HG02938 (cell line): Measurements from ENCODE around the gene PRDM16.

ENCODE experiments used
- ATAC-seq: cut with Tn5 transposase; IDR thresholded peaks from one replicate; pipeline ENCODE4 v1.9.1; 2021; ENCODE audit warnings: mild to moderate bottlenecking, moderate library complexity; ENCODE audit not compliant: unreplicated experiment

PRDM16 gene

DNA sequence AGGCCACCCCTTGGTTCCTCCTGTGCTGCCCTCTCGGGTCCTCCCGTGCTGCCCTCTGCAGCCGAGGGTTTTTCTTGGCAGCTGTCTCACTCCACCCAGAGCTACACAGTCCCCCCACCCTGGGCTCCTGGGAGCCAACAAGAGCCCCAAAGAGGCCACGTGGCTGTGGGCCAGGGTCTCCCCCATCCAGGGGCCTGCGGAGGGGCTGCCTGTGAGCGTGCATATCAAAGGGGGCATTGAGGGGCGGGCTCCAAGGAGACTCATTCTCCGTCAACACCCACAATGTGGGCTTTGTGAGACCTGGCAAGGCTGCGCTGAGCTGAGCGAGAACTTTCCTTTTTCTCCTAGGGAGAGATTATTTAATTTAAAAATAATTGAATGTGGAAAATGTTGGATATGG is 276.8 kb downstream of the PRDM16 start:
- no peak for ATAC-seq

DNA sequence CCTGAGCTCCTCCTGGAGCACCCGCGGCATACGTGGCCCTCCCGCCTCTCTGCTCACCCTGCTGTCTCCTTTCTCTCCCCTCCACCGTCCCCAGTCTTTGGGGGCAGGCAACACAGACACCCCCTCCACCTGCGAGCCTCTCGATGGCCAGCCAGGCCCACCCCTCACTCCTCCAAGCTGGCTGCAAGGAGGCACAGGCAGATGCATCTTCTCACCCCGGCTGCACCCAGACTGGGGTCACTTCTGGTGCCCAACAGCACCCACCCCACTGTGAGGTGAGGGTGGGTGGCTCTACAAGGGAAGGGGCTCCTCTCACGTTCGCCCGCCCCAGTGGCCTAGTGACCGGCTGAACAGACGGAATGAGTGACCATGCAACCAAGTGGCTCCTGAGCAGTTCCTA is 277.5 kb downstream of the PRDM16 start:
- no peak for ATAC-seq

DNA sequence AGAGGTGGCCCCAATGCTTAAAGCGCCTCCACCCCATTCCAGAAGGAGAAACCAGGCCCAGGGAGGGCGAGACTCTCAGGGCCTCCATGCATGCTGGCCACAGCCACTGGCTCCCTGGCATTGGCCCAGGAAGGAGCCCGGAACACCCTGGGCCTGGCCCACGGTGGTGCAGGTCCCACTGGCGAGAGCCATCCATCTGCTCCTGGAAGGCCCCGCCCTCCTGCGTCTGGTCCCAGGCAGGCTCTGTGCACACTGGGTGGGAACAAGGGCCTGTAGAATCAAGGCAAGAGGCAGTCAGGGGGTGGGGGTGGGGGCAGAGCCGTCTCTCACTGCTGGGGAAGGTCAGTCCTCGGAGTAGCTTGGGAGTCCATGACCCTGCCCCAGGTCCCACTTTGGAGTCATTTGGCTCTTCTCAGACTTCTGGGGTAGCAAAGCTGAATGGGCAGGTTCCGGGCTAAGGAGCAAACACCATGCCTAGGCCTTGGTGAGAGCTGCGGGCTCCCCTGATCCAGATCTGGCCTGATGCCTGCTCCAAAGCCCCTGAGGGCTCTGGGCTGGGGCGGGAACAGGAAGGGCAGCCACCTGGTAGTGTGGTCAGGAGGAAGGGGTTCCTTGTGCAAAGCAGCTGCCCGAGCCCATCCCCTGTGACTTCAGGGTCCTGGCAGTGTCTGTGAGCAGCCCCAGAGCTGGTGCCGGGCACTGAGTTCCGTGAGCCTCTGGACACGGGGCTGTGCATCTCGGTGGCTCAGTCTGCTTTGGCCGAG is 278.4 kb downstream of the PRDM16 start:
- ATAC-seq, result no peak

DNA sequence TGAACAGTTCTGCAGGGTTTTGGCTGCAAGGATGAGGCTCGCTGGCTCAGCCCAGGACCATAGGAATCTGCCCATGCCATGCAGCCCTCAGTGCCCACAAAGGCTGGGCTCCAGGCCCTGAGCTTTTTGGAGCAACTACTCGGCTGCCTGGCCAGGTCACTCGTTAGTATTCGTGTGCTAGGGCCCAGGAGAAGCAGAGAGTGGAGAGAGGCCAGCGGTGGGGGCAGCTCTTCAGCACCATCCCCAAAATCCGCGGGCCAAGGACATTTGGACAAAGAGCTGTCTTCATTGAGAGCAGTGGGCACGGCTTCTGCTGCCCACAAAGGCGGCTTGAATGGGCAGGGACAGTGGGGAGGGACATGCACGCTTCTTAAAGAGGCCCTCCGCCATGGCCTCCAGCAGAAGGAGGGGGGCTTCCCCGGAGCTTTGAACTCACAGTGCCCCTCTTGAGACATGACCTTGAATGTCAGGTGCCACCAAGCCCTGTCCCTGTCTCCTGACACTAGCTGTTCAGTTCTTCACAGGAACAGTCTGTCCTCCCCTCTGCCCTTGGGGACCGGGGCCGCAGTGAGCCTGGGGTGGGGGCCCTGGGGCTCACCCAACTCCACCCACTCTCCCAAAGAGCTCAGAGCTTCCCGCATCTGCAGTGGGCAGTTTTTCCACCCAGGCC is 279.3 kb downstream of the PRDM16 start:
- no peak for ATAC-seq

DNA sequence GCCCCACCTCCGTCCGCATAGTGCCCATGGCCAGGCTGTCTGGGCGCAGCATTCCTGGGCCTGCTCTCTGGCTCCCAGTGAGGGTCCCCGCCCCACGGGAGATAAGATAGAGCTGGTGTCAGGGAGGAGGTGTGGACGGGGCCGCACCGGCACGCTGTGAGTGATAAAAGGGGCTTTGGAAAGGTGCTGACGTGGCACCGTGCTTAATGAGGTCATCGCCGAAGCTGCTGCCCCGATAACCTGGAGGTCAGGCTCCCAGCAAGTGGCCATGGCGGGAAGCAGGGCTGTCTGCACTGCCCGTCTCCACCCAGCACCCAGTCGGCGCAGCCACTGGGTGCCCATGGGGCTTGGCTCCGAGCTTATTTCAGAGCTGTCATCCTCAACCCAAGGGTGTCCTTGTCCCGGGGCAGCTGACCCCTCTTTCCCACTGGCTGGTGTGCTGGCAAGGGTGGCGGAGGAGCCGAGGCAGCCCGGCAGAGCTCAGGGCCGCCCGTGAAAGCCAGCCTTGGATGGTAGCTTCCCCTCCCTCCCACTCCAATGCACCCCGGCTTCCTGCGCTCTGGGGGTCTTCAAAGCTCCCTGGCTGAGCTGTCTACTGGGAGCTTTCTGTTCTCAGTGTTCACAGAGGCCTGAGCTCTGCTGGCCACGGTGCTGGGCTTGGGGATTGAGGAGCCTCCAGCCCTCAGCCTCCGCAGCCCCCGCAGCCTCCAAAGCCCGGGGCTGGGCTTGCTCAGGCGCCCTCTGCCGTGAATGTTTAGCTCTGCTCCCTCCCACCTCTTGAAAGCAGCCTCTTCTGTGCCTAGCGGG is 280.4 kb downstream of the PRDM16 start:
- no peak for ATAC-seq

DNA sequence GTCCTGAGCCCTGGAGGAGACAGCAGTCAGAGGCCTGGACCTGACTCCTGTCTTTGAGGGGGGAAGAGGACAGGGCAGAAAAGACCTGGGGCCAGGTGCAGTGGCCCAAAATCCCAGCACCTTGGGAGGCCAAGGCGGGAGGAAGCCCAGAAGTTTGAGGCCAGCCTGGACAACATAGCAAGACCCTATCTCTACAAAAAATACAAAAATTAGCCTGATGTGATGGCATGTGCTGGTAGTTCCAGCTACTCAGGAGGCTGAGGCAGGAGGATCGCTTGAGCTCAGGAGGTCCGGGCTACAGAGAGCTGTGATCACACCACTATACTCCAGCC is 280.9 kb downstream of the PRDM16 start:
- no peak for ATAC-seq

DNA sequence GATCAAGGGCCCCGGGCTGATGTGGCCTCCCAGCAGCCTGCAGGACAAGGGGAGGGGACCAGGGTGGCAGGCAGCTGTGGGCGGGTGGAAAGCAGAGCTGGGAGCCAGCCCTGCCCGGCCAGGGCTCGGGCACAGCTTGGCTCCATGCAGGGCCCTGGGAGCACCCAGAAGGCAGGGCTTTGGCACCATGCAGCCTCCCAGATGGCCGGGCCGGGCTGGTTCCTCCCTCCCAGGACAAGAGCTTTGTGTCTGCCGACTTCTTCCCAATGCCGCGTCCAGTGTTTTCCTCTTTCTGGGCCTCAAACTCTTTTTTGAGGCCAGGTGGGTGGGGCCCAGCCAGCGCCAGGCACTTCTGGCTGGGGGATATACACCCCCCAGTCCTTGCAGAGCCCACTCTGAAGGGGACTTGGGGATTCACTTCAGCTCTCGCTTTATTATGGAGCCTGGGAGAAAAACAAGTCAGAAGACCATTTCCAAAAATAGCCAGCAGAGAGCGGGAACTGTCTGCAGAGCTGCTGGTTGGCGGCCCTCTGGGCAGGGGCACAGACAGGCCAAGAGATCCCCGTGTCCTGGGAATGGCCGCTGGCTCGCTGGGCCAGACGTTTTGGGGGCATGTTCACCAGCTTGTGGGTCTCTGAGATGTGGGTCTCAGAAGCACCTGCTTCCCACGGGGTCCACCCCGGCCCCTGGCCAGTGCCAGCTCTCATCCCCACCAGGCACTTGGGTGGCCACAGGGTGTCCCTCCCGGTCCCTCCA is 281.7 kb downstream of the PRDM16 start:
- no peak for ATAC-seq

DNA sequence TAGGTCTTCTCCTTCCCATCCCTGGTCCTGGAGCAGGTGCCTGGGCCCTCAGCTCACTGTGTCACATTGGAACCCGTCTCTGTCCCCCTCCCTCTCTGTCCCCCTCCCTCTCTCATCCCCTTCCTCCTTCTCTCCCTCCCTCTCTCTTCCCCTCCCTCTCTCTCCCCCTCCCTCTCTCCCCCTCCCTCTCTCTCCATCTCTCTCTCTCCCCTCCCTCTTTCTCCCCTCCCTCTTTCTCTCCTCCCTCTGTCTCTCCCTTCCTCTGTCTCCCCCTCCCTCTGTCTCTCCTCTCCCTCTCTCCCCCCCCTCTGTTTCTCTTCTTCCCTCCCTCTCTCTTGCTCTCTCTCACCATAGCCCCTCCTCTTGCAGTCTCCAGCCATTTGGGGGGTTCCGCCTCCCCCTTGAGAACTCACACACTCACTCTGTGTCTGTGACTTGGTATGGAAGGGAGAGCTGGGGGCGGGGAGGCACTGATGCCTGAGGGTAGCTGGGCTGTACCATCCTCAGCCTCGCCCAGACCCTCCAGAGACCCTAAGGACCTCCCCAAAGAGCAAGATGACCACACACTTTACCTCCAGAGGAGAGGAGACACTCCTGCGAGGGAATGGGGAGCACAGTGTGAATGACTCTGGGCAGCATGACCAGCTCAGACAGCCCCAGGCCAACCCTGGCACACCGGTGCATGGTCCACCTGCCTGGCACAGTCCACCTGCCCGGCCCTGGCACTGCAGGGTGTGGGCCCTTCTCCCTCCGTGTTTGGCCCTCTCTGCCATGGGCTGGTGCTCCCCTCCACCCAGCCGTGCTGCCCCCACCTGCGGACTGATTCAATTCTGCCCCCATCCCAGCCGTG is 282.7 kb downstream of the PRDM16 start:
- ATAC-seq, result no peak

DNA sequence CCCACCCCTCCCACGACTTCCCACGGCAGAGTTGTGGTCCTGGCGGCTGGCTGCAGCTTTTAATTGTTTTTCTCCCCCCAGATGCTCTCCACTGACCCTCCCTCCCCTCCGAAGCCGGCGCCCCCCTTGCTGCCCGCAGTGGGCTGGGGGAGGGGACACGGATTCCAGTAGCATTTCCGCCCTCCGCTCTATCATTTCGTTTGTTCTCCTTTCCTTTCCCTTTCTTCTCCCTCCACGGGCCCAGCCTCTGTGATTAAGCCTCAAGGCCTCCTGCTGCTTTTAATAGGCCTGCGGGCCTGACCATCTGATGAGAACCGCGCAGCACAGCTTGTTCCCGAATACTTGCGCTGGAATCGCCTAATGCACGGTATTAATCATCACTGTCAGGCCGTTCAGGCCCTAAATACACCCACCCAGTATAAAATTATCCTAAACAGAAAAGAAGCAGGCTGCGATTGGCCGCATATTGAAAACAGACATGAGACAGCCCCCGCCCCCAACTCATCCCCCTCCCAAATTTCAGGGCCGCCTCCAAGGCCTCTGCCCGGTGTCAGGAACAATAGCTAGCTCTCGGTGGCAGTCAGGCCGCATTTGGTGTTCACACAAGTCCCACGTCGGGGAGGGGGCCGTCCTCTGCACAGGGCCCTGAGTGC is 283.4 kb downstream of the PRDM16 start:
- no peak for ATAC-seq

DNA sequence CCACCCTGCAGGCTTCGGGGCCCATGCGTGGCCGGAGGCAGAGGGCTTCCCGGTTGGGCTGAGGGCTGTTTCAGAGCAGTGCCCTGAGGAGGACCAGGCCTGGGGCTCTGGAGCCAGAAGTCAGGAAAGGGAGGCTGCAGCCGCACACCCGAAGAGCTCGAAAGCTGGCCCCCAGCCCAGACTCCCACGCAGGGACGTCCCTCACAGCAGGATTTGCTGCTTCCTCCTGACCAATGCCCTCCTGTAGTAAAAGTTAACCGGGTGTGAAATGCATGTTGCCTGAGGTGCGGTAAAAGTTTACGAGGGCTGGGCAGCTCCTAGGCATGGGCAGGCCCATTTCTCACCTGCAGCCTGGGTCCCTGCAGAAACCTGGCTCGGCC is 283.9 kb downstream of the PRDM16 start:
- no peak for ATAC-seq

DNA sequence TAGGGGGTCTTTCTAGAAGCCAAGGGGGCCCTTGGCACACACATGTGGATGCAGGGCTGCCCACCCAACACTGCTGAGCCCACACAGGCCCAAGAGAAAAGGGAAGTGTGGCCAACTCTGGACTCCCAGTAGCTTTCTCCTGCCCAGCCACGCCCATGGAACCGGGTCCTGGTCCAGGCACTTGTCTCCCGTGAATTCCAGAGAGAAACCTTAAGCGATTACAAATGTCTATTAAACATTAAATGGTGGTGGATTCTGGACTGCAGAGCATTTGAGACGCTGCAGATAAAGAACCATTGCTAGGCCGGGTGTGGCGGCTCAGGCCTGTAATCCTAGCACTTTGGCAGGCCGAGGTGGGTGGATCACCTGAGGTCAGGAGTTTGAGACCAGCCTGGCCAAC is 284.9 kb downstream of the PRDM16 start:
- no peak for ATAC-seq

DNA sequence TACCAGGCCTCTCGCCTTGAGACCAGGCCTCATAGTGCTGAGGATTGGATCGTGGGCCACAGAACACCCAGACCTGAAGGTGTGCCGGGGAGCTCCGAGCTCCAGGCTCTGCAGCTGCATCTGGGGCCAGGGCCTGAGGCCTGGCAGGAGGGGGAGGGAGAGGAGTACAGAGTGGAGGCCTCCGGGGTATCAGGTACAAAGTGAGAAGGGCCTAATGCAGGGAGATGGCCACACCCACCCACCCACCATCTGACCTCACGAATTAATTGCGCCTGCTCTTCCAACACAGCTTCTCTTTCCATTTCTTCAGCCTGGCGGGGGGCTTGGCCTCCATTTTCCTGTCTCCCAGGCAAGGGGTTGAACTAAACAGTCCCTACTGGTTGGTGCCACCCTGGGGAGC is 286.1 kb downstream of the PRDM16 start:
- ATAC-seq, result no peak

DNA sequence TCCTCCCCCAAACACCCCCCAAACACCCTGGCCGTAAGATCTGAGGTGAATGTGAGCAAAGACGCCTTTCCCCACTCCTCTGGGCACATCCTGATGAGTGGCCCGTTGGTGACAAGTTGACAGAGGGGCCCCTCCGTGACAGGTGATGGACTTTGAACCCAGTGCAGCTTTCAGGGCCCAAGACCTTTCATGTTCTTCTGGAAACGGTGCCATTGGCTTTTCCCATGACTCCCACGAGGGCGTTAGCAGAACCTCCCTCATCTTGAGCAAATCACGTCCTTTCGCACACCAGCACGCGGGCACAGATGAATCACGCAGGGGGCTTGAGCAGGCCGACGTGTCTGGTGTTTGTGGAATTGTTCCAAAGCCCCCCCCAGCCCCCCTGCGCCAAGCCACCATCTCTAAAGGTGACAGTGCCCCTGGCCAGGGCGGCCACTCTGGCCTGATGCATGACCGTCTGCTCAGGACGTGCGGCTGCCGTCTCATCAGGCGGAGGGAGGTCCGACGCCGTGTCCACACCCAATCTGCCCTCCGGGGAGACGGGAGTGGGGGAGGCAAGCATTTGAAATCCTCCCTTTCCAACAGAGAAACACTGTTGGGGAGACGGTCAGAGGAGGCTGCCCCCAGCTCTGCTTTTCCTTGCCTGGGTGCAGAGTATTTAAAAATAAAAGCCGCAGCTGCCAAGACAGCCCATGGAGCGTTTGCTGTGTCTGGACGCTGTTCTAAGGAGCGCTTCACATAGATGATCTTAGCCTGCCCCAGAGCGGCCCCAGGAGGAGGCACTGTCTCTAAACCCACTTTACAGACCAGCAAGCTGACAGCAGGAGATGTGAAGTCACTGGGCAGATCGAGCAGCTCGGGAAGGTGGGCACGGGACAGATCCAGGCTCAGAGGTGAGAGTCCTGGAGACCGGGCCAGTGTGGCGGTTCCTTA is 287.2 kb downstream of the PRDM16 start:
- no peak for ATAC-seq

DNA sequence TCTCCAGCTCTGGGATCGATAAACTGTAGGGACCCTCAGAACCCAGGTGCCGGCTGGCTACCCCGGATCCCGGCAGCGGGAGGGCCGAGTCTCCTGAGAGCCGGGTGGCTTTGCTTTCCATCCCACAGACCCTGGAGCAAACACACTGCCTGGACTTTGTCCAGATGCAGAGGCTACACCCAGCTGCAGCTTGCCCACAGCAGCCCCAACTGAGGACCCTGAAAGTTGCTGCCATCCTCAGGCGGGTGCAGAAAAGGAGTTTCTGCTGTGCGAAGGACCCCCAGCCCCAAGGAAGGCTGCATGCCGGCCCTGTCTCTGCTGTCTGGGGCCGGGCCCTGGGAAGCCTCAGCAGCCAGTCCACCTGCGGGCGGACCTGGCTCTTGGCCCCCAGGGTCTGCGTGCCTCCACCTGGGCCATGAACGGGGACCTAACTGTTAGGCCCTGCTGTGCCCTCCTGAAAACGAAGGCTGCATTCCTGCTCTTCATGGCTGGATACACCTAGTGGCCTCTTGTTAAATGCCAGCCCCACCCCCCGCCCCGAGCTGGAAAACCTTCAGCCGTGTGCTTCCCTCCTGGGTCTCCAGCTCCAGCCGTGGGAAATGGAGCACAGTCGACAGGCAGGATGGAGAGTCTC is 287.9 kb downstream of the PRDM16 start:
- no peak for ATAC-seq

DNA sequence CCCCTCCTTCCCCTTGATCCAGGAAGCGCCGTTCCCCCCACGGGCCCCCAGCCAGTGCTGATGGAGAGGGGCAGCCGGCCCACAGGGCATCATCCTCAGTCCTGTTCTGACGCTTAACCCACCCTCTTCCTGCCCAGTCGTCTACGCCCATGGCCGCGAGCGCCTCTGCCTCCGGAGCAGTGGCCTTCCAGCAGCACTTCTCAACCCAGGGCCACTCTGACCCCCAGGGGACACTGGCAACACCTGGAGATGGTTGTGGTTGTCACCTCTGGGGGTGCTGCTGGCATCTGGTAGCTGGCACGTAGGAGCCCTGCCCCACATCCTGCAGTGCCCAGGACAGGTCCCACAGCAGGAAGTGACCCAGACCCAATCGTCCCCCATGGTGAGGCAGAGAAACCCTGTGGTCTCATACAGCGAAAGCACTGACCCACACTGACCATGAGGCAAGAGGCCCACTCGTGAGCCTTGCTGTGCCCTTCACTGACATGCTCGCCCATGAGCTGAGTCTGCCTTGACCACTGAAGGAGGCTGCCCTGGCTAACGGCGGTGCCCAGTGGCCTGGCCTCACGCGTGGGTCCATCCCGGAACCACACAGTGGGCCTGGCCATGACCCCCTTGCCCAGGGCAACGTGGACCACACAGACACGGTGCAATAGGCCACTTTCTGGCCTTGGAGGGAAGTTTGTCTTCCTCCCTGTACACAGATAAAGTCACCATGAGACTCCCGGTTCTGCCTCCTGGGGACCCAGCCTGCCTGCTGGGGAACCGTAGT is 288.7 kb downstream of the PRDM16 start:
- ATAC-seq, result no peak

DNA sequence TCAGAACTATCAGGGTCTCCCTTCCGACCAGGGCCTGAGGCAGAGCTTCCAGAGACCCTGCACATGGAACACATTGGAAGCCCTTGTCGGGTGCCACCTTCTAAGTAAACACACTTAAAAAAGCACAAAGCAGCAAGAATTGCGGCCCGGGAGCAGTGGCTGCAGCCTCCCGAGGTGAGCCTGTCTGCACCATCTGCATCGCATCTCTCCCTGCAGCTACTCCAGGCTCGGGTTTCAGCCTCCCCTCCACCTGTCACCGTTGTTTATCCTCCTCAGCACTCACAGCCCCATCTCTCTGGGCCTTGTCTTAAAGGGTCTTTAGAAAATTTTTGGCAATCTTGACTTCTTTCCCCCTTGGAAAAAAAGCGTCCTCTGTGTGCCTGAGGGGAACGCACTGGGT is 290.3 kb downstream of the PRDM16 start:
- no peak for ATAC-seq

DNA sequence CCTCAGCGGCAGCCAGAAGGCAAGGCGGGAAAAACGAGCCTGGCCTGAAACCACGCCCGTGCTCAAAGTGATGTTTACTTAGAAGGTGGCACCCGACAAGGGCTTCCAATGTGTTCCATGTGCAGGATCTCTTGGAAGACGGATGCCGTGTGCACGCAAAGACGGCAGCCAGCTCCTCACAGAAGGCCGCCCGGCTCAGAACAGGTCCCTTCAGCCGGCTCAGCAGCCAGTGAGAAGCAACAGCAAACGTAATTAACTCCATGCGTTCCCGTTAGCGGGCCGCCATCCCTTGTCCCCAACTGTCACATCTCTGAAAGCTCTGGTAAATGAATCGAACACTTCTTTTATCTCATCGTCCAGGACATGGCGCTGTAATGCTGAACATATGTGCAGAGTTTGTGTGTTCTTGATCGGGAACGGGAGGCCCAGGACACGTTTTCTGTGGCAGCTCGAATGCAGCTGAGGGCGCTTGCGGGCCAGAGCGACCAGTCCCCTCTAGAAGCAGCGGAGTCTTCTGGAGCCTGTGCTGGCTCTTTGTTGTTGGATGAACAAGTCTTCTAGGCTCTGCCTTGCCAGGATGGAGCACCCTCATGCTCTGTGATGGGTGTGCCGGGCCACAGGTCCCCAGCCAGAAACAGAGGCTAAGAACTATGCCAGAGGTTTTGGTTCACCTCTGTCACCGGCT is 290.9 kb downstream of the PRDM16 start:
- ATAC-seq, result no peak
